SK-N-SH treated with all-trans-retinoic acid at 6 μM for 48 hours (cell line): ENCODE data around the gene OSTM1.

Experiments used
- GLIS3 ChIP-seq: fragments of 250-450 bp; sonication (Bioruptor Pico); IDR thresholded peaks from 2 replicates; pipeline ENCODE4 v1.5.0; 2020; ENCODE audit warnings: mild to moderate bottlenecking, moderate library complexity
- ISL1 ChIP-seq: fragments of 250-450 bp; sonication (Bioruptor Pico); IDR thresholded peaks from 2 replicates; pipeline ENCODE4 v2.1.2; 2022; ENCODE audit warnings: mild to moderate bottlenecking, moderate library complexity
- TCF4 ChIP-seq: fragments of 250-450 bp; sonication (Bioruptor Pico); IDR thresholded peaks from 2 replicates; pipeline ENCODE4 v1.8.0; 2021; ENCODE audit warnings: mild to moderate bottlenecking, moderate library complexity, borderline replicate concordance
- TOX ChIP-seq: fragments of 250-450 bp; sonication (Bioruptor Pico); IDR thresholded peaks from 2 replicates; pipeline ENCODE4 v1.8.0; 2021; ENCODE audit warnings: mild to moderate bottlenecking, moderate library complexity, borderline replicate concordance
- ZC3H10 ChIP-seq: fragments of 250-450 bp; sonication (Bioruptor Pico); IDR thresholded peaks from 2 replicates; pipeline ENCODE4 v1.5.1; 2021; ENCODE audit warnings: mild to moderate bottlenecking, moderate library complexity
- ZNF70 ChIP-seq: fragments of 450-650 bp; formaldehyde crosslinking; IDR thresholded peaks from 2 replicates; pipeline ENCODE4 v1.5.0; 2020; ENCODE audit warnings: mild to moderate bottlenecking, moderate library complexity
- TF ChIP-seq, protein P1 (sequence below): fragments of 250-450 bp; sonication (Bioruptor Pico); IDR thresholded peaks from 2 replicates; pipeline ENCODE4 v1.8.0; 2020; ENCODE audit warnings: mild to moderate bottlenecking, moderate library complexity, borderline replicate concordance
- TF ChIP-seq, protein P2 (sequence below): fragments of 250-450 bp; sonication (Bioruptor Pico); IDR thresholded peaks from 2 replicates; pipeline ENCODE4 v1.8.0; 2021; ENCODE audit warnings: low read depth, mild to moderate bottlenecking, moderate library complexity, borderline replicate concordance

DNA sequence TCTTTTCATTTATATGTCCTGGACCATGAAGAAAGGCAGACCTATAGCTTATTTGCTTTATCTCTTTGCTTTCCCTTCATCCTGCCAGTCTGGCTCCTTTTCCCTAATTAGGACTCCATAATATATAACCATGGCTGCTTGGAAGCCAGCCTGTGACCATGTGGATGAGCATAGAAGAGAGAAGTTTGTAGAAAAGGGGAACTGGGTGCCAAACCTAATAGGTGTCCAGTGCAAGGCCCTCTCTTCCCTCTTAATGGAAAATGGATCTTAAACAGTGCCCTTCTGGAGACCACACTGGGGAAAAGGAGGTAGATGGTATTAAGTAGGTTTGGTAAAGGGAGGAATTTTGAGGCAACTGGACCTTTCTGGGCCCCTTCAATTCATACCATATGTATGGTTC lies 16.7 kb upstream of the OSTM1 start:
- no peak for TF ChIP-seq ZNF70 (CRISPR knock-in tag)
- TF ChIP-seq, protein P1, sequence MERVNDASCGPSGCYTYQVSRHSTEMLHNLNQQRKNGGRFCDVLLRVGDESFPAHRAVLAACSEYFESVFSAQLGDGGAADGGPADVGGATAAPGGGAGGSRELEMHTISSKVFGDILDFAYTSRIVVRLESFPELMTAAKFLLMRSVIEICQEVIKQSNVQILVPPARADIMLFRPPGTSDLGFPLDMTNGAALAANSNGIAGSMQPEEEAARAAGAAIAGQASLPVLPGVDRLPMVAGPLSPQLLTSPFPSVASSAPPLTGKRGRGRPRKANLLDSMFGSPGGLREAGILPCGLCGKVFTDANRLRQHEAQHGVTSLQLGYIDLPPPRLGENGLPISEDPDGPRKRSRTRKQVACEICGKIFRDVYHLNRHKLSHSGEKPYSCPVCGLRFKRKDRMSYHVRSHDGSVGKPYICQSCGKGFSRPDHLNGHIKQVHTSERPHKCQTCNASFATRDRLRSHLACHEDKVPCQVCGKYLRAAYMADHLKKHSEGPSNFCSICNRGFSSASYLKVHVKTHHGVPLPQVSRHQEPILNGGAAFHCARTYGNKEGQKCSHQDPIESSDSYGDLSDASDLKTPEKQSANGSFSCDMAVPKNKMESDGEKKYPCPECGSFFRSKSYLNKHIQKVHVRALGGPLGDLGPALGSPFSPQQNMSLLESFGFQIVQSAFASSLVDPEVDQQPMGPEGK (CRISPR knock-in tag), result no peak
- TF ChIP-seq GLIS3 (CRISPR knock-in tag), result no peak
- no peak for TF ChIP-seq ZC3H10 (CRISPR knock-in tag)
- TF ChIP-seq TOX (CRISPR knock-in tag), result no peak
- TF ChIP-seq ISL1 (CRISPR knock-in tag), result no peak
- TF ChIP-seq TCF4, result no peak
- TF ChIP-seq, protein P2, sequence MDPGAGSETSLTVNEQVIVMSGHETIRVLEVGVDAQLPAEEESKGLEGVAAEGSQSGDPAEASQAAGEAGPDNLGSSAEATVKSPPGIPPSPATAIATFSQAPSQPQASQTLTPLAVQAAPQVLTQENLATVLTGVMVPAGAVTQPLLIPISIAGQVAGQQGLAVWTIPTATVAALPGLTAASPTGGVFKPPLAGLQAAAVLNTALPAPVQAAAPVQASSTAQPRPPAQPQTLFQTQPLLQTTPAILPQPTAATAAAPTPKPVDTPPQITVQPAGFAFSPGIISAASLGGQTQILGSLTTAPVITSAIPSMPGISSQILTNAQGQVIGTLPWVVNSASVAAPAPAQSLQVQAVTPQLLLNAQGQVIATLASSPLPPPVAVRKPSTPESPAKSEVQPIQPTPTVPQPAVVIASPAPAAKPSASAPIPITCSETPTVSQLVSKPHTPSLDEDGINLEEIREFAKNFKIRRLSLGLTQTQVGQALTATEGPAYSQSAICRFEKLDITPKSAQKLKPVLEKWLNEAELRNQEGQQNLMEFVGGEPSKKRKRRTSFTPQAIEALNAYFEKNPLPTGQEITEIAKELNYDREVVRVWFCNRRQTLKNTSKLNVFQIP, result no peak
